Esophagus squamous epithelium (tissue), 5 donors: Measurements from ENCODE around the gene EEPD1. TPM values are rescaled to one million over a fixed set of nuclear protein-coding genes. Genes with fewer than 3 reads are reported as not detected.

Source experiments
- DNase-seq: peaks from one replicate; lab custom pipeline; 2025; lab: John Stamatoyannopoulos, UW
- H3K27ac ChIP-seq, 4 donors: fragments of 200-600 bp; sonication (generic); one replicate each; pipeline ENCODE4 v1.5.1; 2016 to 2019; ENCODE audit warnings: mild to moderate bottlenecking in 1 of 4
- H3K27me3 ChIP-seq, 4 donors: fragments of 200-600 bp; sonication (generic); 1 replicate in 3 of 4; 2 replicates in 1 of 4; pipeline versions ENCODE4 v1.5.1 to v1.6.0; 2017 to 2021; ENCODE audit warnings: antibody characterized with exemption in 1 of 4
- H3K36me3 ChIP-seq, 3 donors: fragments of 200-600 bp; sonication (generic); one replicate each; pipeline ENCODE4 v1.5.1; 2016 to 2019
- H3K4me1 ChIP-seq, 3 donors: fragments of 200-600 bp; sonication (generic); one replicate each; pipeline ENCODE4 v1.5.1; 2017 to 2019
- H3K4me3 ChIP-seq, 4 donors: fragments of 200-600 bp; sonication (generic); 1 replicate in 3 of 4; 2 replicates in 1 of 4; pipeline ENCODE4 v1.5.1; 2016 to 2019; ENCODE audit warnings: mild to moderate bottlenecking in 2 of 4, moderate library complexity in 1 of 4
- H3K9me3 ChIP-seq, 3 donors: fragments of 200-600 bp; sonication (generic); one replicate each; pipeline ENCODE4 v1.5.1; 2016 to 2019
- POLR2A ChIP-seq, 4 donors: fragments of 450-650 bp; IDR thresholded peaks; one replicate each; pipeline ENCODE4 v1.6.1; 2017; ENCODE audit warnings: antibody characterized with exemption in 4 of 4, mild to moderate bottlenecking in 4 of 4, moderate library complexity in 3 of 4
- WGBS, 2 donors: methylation state at CpG; one replicate each; pipeline ENCODE4 v1.1.5; 2018; 5-methylcytosine and 5-hydroxymethylcytosine counted together
- intact Hi-C: fragments of 100-400 bp; cut with DNase I; formaldehyde crosslinking; loops from one replicate; pipeline ENCODE4 v1.15.0; 2022
- total RNA-seq, 4 donors: library from RNA; depleted of rRNA; stranded (reverse); fragments of >200 nt; gene quantifications; one replicate each; pipeline ENCODE4 v1.1.0, GENCODE V29; 2016
- TF ChIP-seq, protein P1 (sequence below), 6 experiments: fragments of 450-650 bp in 4 of 6; fragments of 200-600 bp in 2 of 6; sonication (generic) in 2 of 6; IDR thresholded peaks; one replicate each; pipeline ENCODE4 v1.5.1; 2016 to 2019; ENCODE audit warnings: antibody characterized with exemption in 6 of 6, mild to moderate bottlenecking in 4 of 6, moderate library complexity in 4 of 6
- donor health status: DM: yes; HTN: yes; CAD: no.

Gene EEPD1
- total RNA-seq, 4 donors from 2014 or later: 2.3 to 10.2 (median 4.8) TPM

DNA sequence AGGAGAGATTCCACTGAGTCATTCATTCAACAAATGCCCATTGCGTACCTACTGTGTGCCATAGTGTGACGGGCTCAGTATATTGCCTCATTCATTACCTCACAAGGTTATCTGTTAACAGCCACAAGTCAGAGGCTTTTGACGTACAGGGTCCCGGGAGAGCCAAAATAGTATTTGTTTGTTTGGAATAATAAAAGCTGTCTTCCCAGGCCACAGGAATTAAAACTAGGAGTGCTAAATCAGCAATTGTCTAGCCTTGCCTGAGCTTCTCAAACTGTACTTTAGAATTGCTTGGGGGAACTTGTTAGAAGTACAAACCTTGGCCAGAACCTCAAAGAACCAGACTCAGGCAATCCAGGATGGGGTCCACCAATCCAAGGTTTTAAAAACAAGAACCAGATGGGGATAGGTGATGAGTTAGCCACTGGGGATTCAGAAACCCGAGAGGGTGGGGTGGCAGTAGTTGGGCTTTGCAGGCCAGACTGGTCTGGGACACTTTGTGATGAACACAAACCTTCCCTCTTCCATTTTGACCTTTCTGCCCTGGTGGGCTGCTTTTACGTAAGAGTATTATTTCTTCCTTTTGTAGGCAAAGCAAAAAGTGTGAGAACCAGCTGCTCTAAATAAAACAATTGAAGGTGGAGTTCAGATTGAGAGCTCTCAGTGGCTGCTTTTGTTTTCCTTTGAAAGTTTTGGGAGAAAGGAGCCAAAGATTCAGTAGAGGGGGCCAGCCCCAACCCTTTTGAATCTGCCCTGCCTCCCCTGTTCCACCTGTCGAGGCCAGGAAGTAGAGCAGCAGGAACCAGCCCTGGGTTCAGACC is 123.6 kb downstream of the EEPD1 start:
- intact Hi-C loops: no loop called here
- Histone ChIP-seq H3K27ac (no peak overlapping the region), H3K36me3 (no peaks in the 10 kb centered on the region), H3K27me3 (peaks cover 0 to 4% (median 0%) of the 10 kb centered on the region in 4 donors), H3K9me3 (no peaks in the 10 kb centered on the region), H3K4me1 (peaks cover 14 to 66% (median 36%) of the 10 kb centered on the region in 3 donors), H3K4me3 (no peak overlapping the region)
- 77 to 79% methylated on average over 7 of the region's 7 CpGs for WGBS, 2 donors
- TF ChIP-seq, protein P1, sequence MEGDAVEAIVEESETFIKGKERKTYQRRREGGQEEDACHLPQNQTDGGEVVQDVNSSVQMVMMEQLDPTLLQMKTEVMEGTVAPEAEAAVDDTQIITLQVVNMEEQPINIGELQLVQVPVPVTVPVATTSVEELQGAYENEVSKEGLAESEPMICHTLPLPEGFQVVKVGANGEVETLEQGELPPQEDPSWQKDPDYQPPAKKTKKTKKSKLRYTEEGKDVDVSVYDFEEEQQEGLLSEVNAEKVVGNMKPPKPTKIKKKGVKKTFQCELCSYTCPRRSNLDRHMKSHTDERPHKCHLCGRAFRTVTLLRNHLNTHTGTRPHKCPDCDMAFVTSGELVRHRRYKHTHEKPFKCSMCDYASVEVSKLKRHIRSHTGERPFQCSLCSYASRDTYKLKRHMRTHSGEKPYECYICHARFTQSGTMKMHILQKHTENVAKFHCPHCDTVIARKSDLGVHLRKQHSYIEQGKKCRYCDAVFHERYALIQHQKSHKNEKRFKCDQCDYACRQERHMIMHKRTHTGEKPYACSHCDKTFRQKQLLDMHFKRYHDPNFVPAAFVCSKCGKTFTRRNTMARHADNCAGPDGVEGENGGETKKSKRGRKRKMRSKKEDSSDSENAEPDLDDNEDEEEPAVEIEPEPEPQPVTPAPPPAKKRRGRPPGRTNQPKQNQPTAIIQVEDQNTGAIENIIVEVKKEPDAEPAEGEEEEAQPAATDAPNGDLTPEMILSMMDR (IDR thresholded peaks at IDR 0.05): no peak
- TF ChIP-seq POLR2A (IDR thresholded peaks at IDR 0.05): no peak
- no peak for DNase-seq

DNA sequence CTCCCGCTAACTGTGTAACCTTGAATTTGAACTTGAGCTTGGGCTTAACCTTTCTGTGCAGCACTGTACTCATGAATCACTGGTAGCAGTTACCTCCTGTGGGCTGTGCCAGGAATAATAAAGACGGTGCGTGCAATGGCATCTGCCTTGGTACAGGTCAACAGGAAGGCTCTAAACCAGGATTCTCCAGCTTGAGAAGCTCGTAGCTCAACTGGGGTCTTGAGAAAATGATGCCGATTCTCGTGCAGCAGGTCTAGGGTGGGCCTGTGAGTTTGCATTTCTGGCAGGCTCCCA is 124.1 kb downstream of the EEPD1 start:
- H3K36me3 ChIP-seq: no peaks in the 10 kb centered on the region
- H3K27me3 ChIP-seq: peaks cover 0 to 4% (median 0%) of the 10 kb centered on the region in 4 donors
- WGBS, 2 donors: 80 to 87% methylated on average over 6 of the region's 6 CpGs
- H3K4me1 ChIP-seq: peaks cover 17 to 71% (median 37%) of the 10 kb centered on the region in 3 donors
- no peak overlapping the region for H3K27ac ChIP-seq
- no peak overlapping the region for H3K4me3 ChIP-seq
- H3K9me3 ChIP-seq: no peaks in the 10 kb centered on the region
- TF ChIP-seq, protein P1 (IDR thresholded peaks at IDR 0.05): no peak
- no peak for TF ChIP-seq POLR2A (IDR thresholded peaks at IDR 0.05)
- intact Hi-C loops: no loop called here
- DNase-seq: no peak

DNA sequence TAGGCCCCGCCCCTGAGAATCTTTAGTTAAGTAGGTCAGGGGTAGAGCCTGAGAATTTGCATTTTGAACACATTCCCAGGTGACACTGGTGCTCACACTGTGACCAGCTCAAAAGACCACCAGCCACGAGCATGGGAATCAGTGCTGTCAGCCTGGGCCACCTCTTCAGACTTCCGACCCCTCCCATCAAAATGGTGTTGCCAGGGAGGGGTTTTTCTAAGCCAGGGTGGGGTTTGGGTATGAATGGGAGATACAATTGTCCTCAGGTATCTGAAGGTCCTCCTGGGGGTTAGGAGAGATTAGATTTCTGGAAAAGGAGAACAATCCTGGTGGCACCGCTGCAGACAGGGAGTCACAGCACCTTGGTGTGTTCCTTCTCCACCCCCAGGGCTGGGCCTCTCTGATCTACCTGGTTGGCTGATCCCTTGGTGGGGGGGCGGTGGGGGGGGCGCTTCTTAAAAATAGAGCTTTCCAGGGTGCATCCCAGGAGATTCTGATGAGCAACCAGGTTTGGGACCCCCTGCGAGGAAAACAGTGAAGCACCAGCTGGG is 125.1 kb downstream of the EEPD1 start:
- TF ChIP-seq POLR2A (IDR thresholded peaks at IDR 0.05): no peak
- TF ChIP-seq, protein P1 (IDR thresholded peaks at IDR 0.05): no peak
- H3K27me3 ChIP-seq: peaks cover 0 to 4% (median 0%) of the 10 kb centered on the region in 4 donors

DNA sequence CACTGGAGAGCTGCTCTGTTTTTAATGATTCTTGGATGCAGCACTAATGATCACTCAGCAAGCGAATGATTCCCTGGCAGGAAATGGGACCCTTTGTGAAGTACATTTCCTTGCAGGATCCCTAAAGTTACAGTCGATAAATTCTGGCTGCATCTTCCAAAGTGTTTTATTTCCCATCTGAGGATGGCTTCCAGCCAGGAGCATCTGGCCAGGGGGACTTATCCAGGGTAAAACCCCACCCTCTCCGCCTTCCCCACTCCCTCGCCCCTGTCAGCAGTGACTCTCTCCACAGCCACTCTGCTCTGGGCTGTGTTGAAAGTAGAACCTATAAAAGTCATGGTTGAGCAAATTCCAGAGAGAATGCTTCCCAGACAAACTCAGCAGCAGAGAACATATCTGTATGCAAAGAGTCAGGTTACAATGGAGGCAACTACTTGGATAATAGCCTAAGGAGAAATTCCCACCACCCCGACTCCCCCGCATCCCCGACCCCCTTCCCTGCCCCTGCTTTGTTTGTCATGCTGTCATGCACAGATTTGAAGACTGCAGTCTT is 125.6 kb downstream of the EEPD1 start:
- no peak for DNase-seq
- peaks cover 17 to 75% (median 37%) of the 10 kb centered on the region in 3 donors for H3K4me1 ChIP-seq

More for the DNA sequence above, 125.1 kb downstream of the EEPD1 start:
- H3K4me1 ChIP-seq: peaks cover 17 to 72% (median 37%) of the 10 kb centered on the region in 3 donors
- no peaks in the 10 kb centered on the region for H3K36me3 ChIP-seq
- H3K4me3 ChIP-seq: no peak overlapping the region
- 88 to 89% methylated on average over 4 of the region's 7 CpGs for WGBS, 2 donors
- intact Hi-C loops: no loop called here
- no peak for DNase-seq
- H3K27ac ChIP-seq: no peak overlapping the region
- no peaks in the 10 kb centered on the region for H3K9me3 ChIP-seq

More for the DNA sequence above, 125.6 kb downstream of the EEPD1 start:
- peaks cover 0 to 4% (median 0%) of the 10 kb centered on the region in 4 donors for H3K27me3 ChIP-seq
- WGBS, 2 donors: 53 to 80% methylated on average over 2 to 6 of the region's 7 CpGs
- H3K27ac ChIP-seq: no peak overlapping the region
- no peaks in the 10 kb centered on the region for H3K9me3 ChIP-seq
- TF ChIP-seq, protein P1 (IDR thresholded peaks at IDR 0.05): no peak
- TF ChIP-seq POLR2A (IDR thresholded peaks at IDR 0.05): no peak
- no peak overlapping the region for H3K4me3 ChIP-seq
- intact Hi-C loops: no loop called here
- H3K36me3 ChIP-seq: no peaks in the 10 kb centered on the region
